Stomach (tissue), 4 donors: ENCODE data around the gene COPG2.

Experiments used
- CTCF ChIP-seq, 7 experiments: fragments of 450-650 bp in 4 of 7; fragments of 200-600 bp in 3 of 7; sonication (generic) in 3 of 7; IDR thresholded peaks; one replicate each; pipeline ENCODE4 v1.5.1; 2016 to 2019; ENCODE audit warnings: antibody characterized with exemption in 7 of 7, control low read depth in 2 of 7, mild to moderate bottlenecking in 1 of 7
- EP300 ChIP-seq: sonication (generic); formaldehyde crosslinking; IDR thresholded peaks from one replicate; pipeline ENCODE4 v1.6.1; 2017; ENCODE audit warnings: antibody characterized with exemption
- POLR2A ChIP-seq, 4 donors: fragments of 450-650 bp; IDR thresholded peaks; one replicate each; pipeline ENCODE4 v1.6.1; 2016; ENCODE audit warnings: antibody characterized with exemption in 4 of 4, control low read depth in 2 of 4, mild to moderate bottlenecking in 1 of 4, moderate library complexity in 1 of 4
- POLR2AphosphoS5 ChIP-seq, 3 donors: sonication (generic); formaldehyde crosslinking; IDR thresholded peaks; one replicate each; pipeline ENCODE4 v1.6.1; 2016; ENCODE audit warnings: antibody characterized with exemption in 3 of 3

- TF ChIP-seq CTCF (IDR thresholded peaks at IDR 0.05) (no peak), POLR2A (IDR thresholded peaks at IDR 0.05) (no peak), POLR2AphosphoS5 (IDR thresholded peaks at IDR 0.05) (no peak), EP300 (no peak)
Measured at GRCh38 chr7:130708766-130709165, 40.2 kb upstream of the COPG2 start.
